Measurements from ENCODE around the gene ALK. TPM values are rescaled to one million over a fixed set of nuclear protein-coding genes. Genes with fewer than 3 reads are reported as not detected.

The ALK gene
- total RNA-seq, 2 experiments from 2014 or later = not detected

DNA sequence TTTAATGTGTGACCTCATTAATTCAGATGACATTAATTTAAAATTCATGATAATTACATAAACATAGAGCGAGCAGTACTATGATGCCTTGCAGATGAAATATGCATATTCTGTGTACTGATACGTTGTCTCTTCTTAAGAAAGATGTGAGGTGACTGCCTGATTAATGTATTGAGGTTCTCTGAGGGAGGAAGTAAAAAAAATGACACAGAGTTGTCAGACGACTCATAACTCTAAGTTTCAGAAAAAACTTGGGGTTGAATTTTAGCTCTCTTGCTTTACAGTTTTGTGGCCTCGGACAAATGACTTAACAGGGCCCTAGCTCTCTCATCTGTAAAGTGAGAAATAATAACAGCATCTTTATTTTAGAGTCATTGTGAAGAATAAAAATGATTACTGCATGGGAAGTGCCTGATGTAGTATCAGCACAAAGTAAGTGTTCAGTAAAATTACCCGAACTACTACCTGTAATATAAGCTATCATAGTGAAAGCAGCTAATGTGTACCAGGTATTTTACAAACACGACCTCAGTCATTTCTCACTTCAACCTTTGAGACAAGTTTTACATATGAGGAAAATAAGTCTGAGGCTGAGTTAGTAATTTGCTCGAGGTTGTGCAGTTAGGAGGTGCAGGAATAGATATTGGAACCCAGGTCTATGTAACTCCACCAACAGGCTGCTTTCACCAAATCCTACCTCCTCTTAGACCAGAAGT lies 65.3 kb downstream of the ALK start:
- Mint-ChIP-seq H3K4me1 (ENCODE audit: low read depth) (no peaks in the 10 kb centered on the region), H3K36me3 (no peaks in the 10 kb centered on the region), H3K9me3 (peaks cover 3% of the 10 kb centered on the region), H3K27ac (no peak overlapping the region), H3K4me3 (no peak overlapping the region), H3K27me3 (peaks cover 29% of the 10 kb centered on the region)
- no peak for DNase-seq
- CTCF ChIA-PET = no interaction called here
- POLR2A ChIA-PET = no interaction called here
- intact Hi-C loops (cut with micrococcal nuclease) = no loop called here

DNA sequence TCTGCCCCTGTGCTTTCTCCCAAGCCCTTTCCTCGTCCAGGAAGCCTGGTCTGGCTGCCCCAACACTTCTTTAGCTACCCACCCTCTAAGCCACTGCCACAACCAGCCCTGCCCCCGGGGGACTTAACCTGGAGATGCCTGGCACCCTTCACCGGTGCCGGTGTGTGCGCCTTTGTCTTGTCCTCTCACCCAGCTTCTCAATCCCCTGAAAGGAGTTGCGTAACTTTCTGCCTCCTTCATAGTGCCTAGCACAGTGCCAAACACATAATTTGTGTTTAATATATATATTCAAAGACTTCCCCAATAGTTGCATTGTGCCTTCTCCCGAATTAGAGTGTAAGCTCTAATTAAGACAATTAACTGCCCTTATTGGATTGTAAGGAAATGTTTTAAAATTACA lies 70.6 kb downstream of the ALK start:
- intact Hi-C loops (cut with micrococcal nuclease) = no loop called here
- no peak for DNase-seq
- Mint-ChIP-seq H3K27ac (no peak overlapping the region), H3K27me3 (peaks cover 8% of the 10 kb centered on the region), H3K4me3 (no peak overlapping the region), H3K9me3 (peaks cover 3% of the 10 kb centered on the region), H3K4me1 (ENCODE audit: low read depth) (no peaks in the 10 kb centered on the region), H3K36me3 (no peaks in the 10 kb centered on the region)
- CTCF ChIA-PET = no interaction called here
- POLR2A ChIA-PET = no interaction called here

DNA sequence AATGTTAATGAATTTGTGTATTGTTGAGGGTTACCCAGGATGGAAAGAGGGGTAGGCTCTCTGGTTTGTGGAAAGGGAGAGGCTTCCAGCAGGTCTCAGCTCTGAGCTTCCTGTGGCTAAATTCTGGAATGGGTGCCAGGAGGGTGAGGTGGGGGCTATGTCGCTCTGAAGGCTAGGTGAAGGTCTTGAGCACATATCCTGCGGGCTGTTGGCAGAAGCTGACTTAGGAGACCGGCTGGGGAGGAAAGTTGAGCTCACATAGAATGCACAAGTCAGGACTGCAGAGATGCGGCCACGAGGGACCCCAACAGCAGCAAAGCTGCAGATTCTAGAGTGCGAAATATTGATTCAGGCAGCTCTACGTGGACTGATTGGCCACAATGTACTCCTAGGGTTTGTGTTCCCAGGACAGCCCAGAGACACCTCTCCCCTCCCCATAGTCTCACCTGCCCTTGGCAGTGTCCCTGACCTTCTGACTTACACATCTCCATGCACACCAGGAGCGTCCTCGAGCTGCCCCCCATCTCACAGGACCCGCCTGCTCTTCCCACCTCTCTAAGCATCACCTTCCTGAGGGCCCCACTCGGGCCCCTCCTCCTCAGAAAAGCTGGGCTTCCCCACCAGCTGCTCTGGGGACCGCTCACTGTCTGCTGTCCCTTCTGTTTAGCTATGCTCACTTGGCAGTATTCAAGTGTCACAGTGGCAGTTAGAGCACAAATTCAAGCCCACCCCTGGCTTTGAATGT lies 72.6 kb downstream of the ALK start:
- Mint-ChIP-seq H3K9me3 (peaks cover 3% of the 10 kb centered on the region), H3K27me3 (peaks cover 8% of the 10 kb centered on the region), H3K4me1 (ENCODE audit: low read depth) (no peaks in the 10 kb centered on the region), H3K36me3 (no peaks in the 10 kb centered on the region), H3K27ac (no peak overlapping the region), H3K4me3 (no peak overlapping the region)
- no peak for DNase-seq
- intact Hi-C loops (cut with micrococcal nuclease) = no loop called here
- ChIA-PET CTCF (no interaction called here), POLR2A (no interaction called here)

DNA sequence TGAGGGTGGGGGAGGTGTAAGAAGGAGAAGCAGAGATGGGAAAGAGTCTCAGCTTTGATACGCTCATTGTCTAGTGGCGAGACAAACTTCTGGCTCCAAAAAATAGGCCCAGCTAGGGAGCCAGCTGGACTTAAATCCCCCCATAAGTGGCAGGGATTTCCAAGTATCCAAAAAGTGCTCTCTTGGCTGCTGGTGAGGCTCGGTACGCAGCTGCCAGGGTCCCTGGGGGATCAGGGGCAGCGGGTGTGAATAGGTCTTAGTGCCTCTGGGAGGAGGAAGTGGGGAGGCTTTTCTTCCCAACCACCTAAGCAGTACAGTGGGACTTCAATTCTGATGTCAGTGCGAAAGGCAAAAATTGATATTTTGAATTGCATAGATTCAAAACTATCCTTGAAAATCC lies 73.5 kb downstream of the ALK start:
- H3K9me3 Mint-ChIP-seq = peaks cover 3% of the 10 kb centered on the region
- no peaks in the 10 kb centered on the region for H3K4me1 Mint-ChIP-seq (ENCODE audit: low read depth)
- CTCF ChIA-PET = no interaction called here
- H3K36me3 Mint-ChIP-seq = no peaks in the 10 kb centered on the region
- intact Hi-C loops (cut with micrococcal nuclease) = no loop called here
- POLR2A ChIA-PET = no interaction called here
- no peak overlapping the region for H3K27ac Mint-ChIP-seq
- peaks cover 10% of the 10 kb centered on the region for H3K27me3 Mint-ChIP-seq
- no peak for DNase-seq
- no peak overlapping the region for H3K4me3 Mint-ChIP-seq

DNA sequence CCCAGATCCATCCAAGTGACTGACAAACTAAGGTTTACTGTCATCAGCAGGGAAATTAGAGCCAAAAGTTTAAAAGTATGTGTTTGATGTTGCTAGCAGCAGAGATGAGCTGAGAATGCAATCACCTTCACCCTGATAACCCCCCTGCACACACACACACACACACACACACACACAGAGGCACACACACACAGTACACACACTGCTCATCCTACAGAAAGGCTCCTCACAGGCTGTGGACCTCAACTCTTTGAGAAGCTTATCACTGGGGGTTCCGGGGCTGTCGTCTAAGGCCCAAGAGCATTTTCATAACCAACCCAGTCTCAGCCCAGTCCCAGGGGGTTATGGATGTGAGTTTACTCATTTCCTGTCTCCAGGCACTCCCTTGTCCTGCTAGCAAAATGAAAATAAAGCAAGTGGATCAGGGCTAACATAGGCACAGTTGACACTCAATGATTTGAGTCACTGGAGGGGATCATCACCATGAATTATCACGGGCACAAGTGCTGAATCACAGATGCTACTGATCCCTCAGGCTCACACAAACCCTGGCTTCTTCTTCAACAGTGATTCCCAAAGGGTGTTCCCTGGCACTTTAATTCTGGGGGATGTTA lies 76.6 kb downstream of the ALK start:
- Mint-ChIP-seq H3K27me3 (peaks cover 9% of the 10 kb centered on the region), H3K27ac (no peak overlapping the region), H3K4me1 (ENCODE audit: low read depth) (no peaks in the 10 kb centered on the region), H3K9me3 (no peaks in the 10 kb centered on the region), H3K4me3 (no peak overlapping the region), H3K36me3 (no peaks in the 10 kb centered on the region)
- no peak for DNase-seq
- POLR2A ChIA-PET = no interaction called here
- intact Hi-C loops (cut with micrococcal nuclease) = loop anchor here (5.0 kb wide), 1 partner anchor 888 kb away; no protein-coding TSS in a partner anchor
- CTCF ChIA-PET = no interaction called here

DNA sequence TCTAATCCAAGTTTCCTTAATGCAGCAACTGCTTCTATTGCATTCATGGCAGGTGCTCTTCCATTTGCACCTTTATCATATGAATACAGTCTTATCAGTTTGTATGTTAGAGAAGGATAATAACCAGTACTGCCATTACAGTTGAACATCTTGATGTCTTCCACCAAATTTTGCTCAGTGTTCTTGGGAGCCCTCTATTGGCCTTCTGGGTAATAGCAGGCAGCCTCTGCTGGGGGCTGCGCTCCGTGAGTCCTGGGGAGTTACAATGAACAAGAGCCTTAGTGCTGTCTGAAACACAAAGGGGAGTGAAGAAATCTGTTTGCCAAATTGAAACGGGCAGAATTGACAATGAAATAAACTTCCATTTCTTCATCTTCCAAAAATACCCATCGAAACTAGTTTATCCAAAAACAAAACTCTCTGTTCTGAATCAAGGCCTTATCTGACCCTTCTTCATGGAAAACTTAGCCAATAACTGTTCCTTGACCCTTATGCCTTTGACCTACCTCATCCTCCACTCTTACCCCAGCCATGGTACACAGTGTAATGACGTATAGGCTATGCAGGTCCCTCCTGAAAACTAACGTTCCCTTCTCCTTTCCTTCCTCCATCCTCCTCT lies 79.9 kb downstream of the ALK start:
- POLR2A ChIA-PET = no interaction called here
- Mint-ChIP-seq H3K27ac (no peak overlapping the region), H3K9me3 (peaks cover 10% of the 10 kb centered on the region), H3K4me3 (no peak overlapping the region), H3K4me1 (ENCODE audit: low read depth) (no peaks in the 10 kb centered on the region), H3K27me3 (peaks cover 6% of the 10 kb centered on the region), H3K36me3 (no peaks in the 10 kb centered on the region)
- CTCF ChIA-PET = no interaction called here
- DNase-seq = peak; percentile 25
- intact Hi-C loops (cut with micrococcal nuclease) = loop anchor here (5.0 kb wide), 1 partner anchor 884 kb away; no protein-coding TSS in a partner anchor

DNA sequence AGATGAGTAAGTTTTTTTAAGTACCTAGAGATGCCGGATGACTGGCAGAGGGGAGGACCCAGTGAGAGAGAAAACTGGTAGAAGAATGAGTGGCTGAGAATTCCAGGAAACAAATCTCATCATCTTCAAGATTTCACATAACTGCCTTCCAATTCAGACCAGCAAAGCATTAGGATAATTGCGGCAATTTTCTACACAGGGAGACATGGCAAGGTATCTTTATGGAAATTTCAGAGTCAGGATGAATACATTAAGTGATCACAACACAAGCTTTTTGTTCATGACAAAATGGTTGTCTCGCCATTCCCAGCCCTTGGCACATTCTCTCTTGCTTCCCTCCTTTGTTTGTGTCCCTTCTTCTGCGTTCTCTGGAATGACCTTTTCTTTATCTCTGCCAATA lies 82.1 kb downstream of the ALK start:
- H3K36me3 Mint-ChIP-seq = no peaks in the 10 kb centered on the region
- intact Hi-C loops (cut with micrococcal nuclease) = no loop called here
- peaks cover 22% of the 10 kb centered on the region for H3K9me3 Mint-ChIP-seq
- no peak overlapping the region for H3K27ac Mint-ChIP-seq
- DNase-seq = no peak
- ChIA-PET CTCF (no interaction called here), POLR2A (no interaction called here)
- H3K27me3 Mint-ChIP-seq = peaks cover 4% of the 10 kb centered on the region
- no peaks in the 10 kb centered on the region for H3K4me1 Mint-ChIP-seq (ENCODE audit: low read depth)
- H3K4me3 Mint-ChIP-seq = no peak overlapping the region

DNA sequence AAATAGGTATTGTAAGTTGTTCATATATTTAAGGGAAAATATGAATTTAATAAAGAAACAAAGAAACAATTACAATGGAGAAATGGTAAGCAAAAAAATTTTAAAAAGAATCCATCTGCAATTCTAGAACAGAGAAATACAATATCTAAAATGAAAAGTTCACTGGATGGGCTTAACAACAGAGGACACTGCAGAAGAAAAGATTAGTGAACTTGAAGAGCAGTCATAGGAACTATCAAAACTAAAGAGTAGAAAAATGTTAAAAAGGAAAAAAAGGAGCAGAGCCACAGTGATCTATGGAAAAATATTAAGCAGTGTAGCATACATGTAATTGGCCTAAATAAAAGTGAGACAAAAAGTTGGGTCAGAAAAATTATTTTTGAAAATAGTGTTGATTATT lies 83.5 kb downstream of the ALK start:
- Mint-ChIP-seq H3K27ac (no peak overlapping the region), H3K4me1 (ENCODE audit: low read depth) (no peaks in the 10 kb centered on the region), H3K36me3 (no peaks in the 10 kb centered on the region), H3K9me3 (peaks cover 22% of the 10 kb centered on the region), H3K4me3 (no peak overlapping the region), H3K27me3 (peaks cover 2% of the 10 kb centered on the region)
- DNase-seq = no peak
- CTCF ChIA-PET = no interaction called here
- POLR2A ChIA-PET = no interaction called here
- intact Hi-C loops (cut with micrococcal nuclease) = no loop called here

DNA sequence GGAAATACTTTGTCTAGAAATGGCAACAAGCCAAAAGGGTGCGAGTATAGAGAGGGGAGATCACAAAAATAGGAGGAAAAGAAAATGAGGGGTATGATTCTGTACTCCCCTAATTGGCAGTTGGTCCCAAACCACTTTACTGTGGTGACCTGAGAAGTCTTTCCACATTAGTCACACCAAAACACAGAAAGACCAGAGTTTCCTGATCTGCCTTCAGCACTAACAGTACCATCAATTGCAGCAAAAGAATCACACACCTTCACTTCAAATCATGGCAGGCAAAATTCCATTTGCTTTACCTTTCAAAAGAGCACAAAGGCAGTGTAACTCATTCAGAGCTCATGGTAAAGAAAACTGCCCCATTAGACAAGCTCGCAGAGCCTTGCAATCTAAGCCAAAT lies 86.8 kb downstream of the ALK start:
- Mint-ChIP-seq H3K4me1 (ENCODE audit: low read depth) (no peaks in the 10 kb centered on the region), H3K27ac (no peak overlapping the region), H3K27me3 (no peaks in the 10 kb centered on the region), H3K4me3 (no peak overlapping the region), H3K9me3 (peaks cover 22% of the 10 kb centered on the region), H3K36me3 (no peaks in the 10 kb centered on the region)
- ChIA-PET POLR2A (no interaction called here), CTCF (no interaction called here)
- DNase-seq = no peak
- intact Hi-C loops (cut with micrococcal nuclease) = no loop called here

DNA sequence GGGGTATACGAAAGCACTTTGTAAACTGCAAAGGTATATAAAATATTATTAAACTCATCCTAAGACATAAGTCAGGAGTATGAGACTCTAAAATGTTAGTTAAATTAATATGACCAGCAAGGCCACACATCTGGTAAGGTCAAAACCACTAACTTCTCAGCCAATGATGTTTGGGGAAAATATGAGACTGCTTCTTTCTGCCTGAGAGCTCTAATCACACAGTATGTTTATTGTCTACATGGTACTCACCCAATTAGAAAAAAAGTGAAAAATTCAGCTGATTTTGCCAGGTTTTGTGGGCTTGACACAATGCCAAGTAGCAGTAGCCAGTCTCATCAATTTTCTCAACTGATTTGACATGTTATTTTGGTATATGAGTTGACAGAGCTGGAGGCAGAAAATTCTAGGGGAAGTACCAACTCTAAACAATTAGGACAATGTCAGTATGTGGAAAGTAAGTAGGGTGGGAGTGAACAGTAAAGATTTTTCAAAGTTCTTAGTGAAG lies 87.3 kb downstream of the ALK start:
- no peak overlapping the region for H3K4me3 Mint-ChIP-seq
- no peaks in the 10 kb centered on the region for H3K27me3 Mint-ChIP-seq
- no peaks in the 10 kb centered on the region for H3K4me1 Mint-ChIP-seq (ENCODE audit: low read depth)
- intact Hi-C loops (cut with micrococcal nuclease) = no loop called here
- POLR2A ChIA-PET = no interaction called here
- CTCF ChIA-PET = no interaction called here
- H3K36me3 Mint-ChIP-seq = no peaks in the 10 kb centered on the region
- no peak overlapping the region for H3K27ac Mint-ChIP-seq
- no peak for DNase-seq
- peaks cover 22% of the 10 kb centered on the region for H3K9me3 Mint-ChIP-seq

DNA sequence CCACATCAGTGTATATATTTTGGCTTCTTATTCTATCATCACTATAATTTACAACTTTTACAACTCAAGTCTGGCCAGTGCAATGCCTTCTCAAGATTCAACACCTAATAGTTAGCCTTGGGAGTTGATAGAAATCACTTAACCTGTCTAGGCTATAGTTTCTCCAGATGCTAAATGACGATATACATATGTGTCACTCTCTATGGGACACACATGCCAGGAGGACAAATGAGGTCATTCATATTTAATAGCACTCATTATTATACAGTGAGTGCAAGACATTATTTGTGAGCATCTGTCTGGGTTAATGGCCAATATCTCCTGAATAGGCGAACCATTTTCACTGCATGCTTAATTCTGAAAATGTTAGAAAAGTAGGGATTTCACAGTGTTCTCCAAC lies 89.8 kb downstream of the ALK start:
- Mint-ChIP-seq H3K36me3 (no peaks in the 10 kb centered on the region), H3K9me3 (peaks cover 12% of the 10 kb centered on the region), H3K27ac (no peak overlapping the region), H3K27me3 (no peaks in the 10 kb centered on the region), H3K4me3 (no peak overlapping the region), H3K4me1 (ENCODE audit: low read depth) (no peaks in the 10 kb centered on the region)
- ChIA-PET POLR2A (no interaction called here), CTCF (no interaction called here)
- DNase-seq = no peak
- intact Hi-C loops (cut with micrococcal nuclease) = no loop called here

DNA sequence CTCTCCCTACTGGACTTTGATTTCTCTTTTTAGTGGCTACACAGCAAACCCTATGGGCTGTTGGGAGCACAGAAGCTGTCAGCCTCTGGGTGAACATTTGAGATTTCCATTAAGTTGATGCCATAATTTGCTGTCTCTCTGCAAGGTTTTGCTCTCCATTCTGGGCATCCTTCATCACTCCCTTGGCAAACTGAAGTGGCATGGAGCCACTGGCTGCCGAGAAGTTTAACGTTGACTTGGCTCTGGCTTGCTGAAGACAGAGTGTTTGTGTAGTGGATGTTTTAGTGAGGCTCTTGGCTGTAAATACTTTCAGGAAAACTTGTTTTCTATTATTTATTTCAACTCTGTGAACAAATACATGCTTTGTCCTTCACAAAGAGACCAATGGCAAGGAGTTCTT lies 91.5 kb downstream of the ALK start:
- Mint-ChIP-seq H3K27ac (no peak overlapping the region), H3K36me3 (no peaks in the 10 kb centered on the region), H3K4me3 (no peak overlapping the region), H3K4me1 (ENCODE audit: low read depth) (no peaks in the 10 kb centered on the region), H3K9me3 (no peaks in the 10 kb centered on the region), H3K27me3 (peaks cover 5% of the 10 kb centered on the region)
- CTCF ChIA-PET = no interaction called here
- no peak for DNase-seq
- intact Hi-C loops (cut with micrococcal nuclease) = no loop called here
- POLR2A ChIA-PET = no interaction called here
